Ovary (tissue), 3 donors: ENCODE data around the gene FAM13A.

Experiments used
- CTCF ChIP-seq, 3 donors: fragments of 450-650 bp in 2 of 3; fragments of 200-600 bp in 1 of 3; IDR thresholded peaks; one replicate each; pipeline versions ENCODE4 v1.5.1 to v1.8.0; 2016 to 2022; ENCODE audit warnings: antibody characterized with exemption in 3 of 3, mild to moderate bottlenecking in 1 of 3
- POLR2A ChIP-seq: fragments of 450-650 bp; IDR thresholded peaks from one replicate; pipeline ENCODE4 v1.6.1; 2017; ENCODE audit warnings: antibody characterized with exemption, mild to moderate bottlenecking, moderate library complexity
- donor health status: DM: no; HTN: no; CAD: no.

GRCh38 chr4:88897180-88897579 is 159.8 kb downstream of the FAM13A start:
- TF ChIP-seq CTCF (IDR thresholded peaks at IDR 0.05) (no peak), POLR2A (no peak)
